Skin of body (tissue), 2 donors: ENCODE results near the gene SPTBN4. TPM values are rescaled to one million over a fixed set of nuclear protein-coding genes. Genes with fewer than 3 reads are reported as not detected.

Experiments
- DNase-seq: peaks from one replicate; lab custom pipeline; 2025; lab: John Stamatoyannopoulos, UW
- total RNA-seq: library from RNA; depleted of rRNA; stranded (reverse); fragments of >200 nt; gene quantifications from one replicate; pipeline ENCODE4 v1.2.3, GENCODE V29; 2014

SPTBN4 gene
- total RNA-seq, 1 donor from 2014 or later = 1.2 TPM

- no peak for DNase-seq
Measured at GRCh38 chr19:40601134-40601974, 134.6 kb downstream of the SPTBN4 start, which contains the start of gene LTBP4. Gene LTBP4 (plus strand): TSS chr19:40601369. CDS start chr19:40601388, 19 bp downstream.

- no peak for DNase-seq
Measured at GRCh38 chr19:40603071-40603388, 136.2 kb downstream of the SPTBN4 start.

- DNase-seq = peak; percentile 98
Measured at GRCh38 chr19:40603389-40604170, 136.8 kb downstream of the SPTBN4 start.

- no peak for DNase-seq
Measured at GRCh38 chr19:40604171-40604646, 137.4 kb downstream of the SPTBN4 start.

DNA sequence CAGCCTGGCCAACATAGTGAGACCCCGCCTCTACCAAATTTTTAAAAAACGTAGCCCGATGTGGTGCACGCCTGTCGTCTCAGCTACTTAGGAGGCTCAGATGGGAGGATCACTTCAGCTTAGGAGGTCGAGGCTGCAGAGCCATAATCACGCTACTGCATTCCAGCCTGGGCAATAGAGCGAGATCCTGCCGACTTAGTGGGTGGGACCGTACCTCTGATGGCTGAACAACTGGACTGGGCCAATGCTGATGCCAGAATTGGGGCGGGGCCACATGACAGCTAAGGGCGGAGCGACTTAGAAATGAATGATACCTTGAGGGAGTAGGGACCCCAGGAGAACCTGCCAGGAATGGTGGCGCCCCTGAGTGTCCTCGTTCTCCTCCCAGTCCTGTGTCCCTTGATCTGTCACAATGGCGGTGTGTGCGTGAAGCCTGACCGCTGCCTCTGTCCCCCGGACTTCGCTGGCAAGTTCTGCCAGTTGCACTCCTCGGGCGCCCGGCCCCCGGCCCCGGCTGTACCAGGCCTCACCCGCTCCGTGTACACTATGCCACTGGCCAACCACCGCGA is 137.9 kb downstream of the SPTBN4 start:
- no peak for DNase-seq

DNA sequence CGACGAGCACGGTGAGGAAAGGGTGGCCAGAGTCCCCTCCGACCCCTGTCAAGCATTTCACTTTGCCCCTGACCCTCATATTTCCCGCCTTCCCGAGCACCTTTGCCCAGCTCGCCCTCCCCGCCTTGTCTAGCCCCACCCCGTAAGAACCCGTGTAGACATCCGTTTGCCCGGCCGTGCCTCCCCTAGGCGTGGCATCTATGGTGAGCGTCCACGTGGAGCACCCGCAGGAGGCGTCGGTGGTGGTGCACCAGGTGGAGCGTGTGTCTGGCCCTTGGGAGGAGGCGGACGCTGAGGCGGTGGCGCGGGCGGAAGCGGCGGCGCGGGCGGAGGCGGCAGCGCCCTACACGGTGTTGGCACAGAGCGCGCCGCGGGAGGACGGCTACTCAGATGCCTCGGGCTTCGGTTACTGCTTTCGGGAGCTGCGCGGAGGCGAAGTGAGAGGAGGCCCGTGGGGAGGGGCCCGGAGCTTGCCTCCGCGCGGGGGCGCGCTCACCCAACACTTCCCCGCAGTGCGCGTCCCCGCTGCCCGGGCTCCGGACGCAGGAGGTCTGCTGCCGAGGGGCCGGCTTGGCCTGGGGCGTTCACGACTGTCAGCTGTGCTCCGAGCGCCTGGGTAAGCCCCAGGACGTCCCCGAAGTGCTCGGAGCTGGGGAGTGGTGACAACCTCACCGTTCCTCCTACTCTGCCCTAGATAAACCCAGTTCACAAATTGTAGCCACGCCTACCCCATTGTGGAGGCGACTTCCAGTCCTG is 138.6 kb downstream of the SPTBN4 start:
- no peak for DNase-seq

GRCh38 chr19:40607311-40608239 is 140.8 kb downstream of the SPTBN4 start:
- no peak for DNase-seq

DNA sequence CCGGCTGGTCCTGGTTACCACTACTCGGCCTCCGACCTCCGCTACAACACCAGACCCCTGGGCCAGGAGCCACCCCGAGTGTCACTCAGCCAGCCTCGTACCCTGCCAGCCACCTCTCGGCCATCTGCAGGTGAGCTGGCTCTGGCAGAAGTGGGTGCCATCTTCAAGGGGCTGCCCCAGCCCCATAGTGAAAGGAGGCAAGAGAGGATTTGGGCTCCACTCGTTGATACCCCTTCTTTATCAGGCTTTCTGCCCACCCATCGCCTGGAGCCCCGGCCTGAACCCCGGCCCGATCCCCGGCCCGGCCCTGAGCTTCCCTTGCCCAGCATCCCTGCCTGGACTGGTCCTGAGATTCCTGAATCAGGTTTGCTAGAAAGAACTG is 141.4 kb downstream of the SPTBN4 start:
- DNase-seq = no peak

DNA sequence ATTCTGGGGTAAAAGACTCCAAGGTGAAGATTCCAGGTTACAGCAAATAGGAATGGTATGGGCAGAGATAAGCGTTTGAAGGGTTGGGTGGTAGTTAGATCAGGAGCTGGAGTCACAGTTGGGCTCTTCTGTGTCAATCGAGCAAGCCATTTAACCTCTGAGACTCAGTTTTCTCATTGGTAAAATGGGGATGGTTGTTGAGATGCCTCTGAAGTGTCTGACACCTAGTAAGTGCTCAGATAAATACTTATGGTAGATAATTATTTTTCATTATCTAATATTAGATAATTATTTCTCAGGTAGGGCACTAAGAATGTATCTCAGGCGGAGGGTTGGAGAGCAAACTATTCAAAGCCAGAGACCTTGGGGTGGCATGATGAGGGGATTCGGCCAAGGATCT is 142.2 kb downstream of the SPTBN4 start:
- no peak for DNase-seq

- peak; percentile 44 for DNase-seq
Measured at GRCh38 chr19:40609561-40610395, 143.0 kb downstream of the SPTBN4 start.

DNA sequence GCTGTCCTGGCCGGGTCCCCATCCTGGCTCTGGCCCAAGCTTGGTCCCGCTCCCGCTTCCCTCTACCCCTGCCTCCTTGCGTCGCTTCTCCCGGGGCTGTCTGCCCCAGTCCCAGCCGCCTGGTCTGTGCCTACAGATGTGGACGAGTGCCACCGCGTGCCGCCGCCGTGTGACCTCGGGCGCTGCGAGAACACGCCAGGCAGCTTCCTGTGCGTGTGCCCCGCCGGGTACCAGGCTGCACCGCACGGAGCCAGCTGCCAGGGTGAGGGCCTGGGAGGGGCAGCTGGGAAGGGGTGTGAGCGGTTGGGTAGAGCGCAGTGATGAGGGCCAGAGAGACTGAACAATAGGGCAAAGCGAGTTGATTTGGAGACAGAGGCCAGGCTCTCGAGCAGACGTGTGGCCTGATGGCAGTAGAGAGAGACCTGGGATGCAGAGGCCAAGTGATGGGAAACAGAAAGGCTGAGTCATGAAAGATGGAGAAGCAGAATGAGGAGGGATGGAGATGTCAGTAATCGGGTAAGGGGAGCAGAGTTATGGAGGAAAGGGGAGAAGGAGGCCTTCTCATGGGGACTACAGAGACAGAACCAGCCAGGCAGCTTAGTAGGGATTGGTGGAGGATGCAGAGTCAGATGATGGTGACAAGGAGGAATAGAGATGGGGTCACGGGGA is 143.7 kb downstream of the SPTBN4 start:
- peak; percentile 18 for DNase-seq

- DNase-seq = no peak
Measured at GRCh38 chr19:40611096-40611495, 144.3 kb downstream of the SPTBN4 start.

DNA sequence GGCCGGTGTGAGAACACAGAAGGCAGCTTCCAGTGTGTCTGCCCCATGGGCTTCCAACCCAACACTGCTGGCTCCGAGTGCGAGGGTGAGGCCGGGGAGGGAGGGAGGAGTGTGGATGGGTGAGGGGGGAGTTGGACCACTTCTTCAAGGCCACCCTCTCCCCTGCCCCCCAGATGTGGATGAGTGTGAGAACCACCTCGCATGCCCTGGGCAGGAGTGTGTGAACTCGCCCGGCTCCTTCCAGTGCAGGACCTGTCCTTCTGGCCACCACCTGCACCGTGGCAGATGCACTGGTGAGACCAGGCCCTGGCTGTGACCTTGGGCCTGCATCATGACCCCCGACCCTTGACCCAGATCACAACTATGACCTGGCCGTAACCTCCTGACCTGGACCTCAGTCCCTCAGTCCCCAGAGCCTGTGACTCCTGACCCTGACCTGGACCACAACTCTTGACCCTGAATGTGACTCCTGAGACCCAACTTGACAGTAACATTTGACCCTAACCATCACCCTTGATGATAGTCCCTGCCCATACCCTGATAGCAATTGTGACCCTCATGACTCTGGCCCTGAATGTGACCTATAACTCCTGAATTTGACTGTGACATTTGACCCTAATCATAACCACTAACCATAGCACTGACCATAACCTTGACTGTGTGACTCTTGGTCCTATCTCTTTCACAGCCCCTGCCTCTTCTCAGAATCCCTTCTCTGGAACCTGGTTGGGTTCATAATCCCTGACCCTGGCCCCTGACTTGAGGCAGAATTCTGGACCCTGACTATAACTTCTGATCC is 145.3 kb downstream of the SPTBN4 start:
- no peak for DNase-seq

GRCh38 chr19:40612831-40613689 is 146.3 kb downstream of the SPTBN4 start:
- peak; percentile 28 for DNase-seq

GRCh38 chr19:40613690-40614621 is 147.2 kb downstream of the SPTBN4 start:
- DNase-seq = peak; percentile 84
